ENCODE results near the gene ASIC2. TPM values are rescaled to one million over a fixed set of nuclear protein-coding genes. Genes with fewer than 3 reads are reported as not detected.

The ASIC2 gene
- total and polyA plus RNA-seq, 2 donors (not counting 1 experiment from before 2014, with no cell fraction given), result not detected

- H3K4me1 ChIP-seq (ENCODE audit: control insufficient read depth in 2 of 2, insufficient read depth in 2 of 2, low read length in 2 of 2), result no peaks in the 10 kb centered on the region
- H4K20me1 ChIP-seq (ENCODE audit: control insufficient read depth, insufficient read depth, low read length, poor library complexity, severe bottlenecking), result no peaks in the 10 kb centered on the region
- H3K79me2 ChIP-seq (ENCODE audit: control insufficient read depth, insufficient read depth, low read length), result no peaks in the 10 kb centered on the region
- POLR2A ChIA-PET, result no interaction called here
- WGBS (ENCODE audit: insufficient coverage), result 75% methylated on average over 3 of the region's 4 CpGs
- no peaks in the 10 kb centered on the region for H3K4me1 Mint-ChIP-seq
- no peaks in the 10 kb centered on the region for H3K9me3 Mint-ChIP-seq (ENCODE audit: insufficient read depth)
- H3K27ac Mint-ChIP-seq, result no peak overlapping the region
- H3K27me3 ChIP-seq (replicated peaks in 1 of 4; ENCODE audit: control extremely low read depth in 1 of 4, control insufficient read depth in 3 of 4, insufficient read depth in 4 of 4, low read length in 3 of 4), result no peaks in the 10 kb centered on the region
- H3K9me3 ChIP-seq (ENCODE audit: control extremely low read depth in 1 of 3, control insufficient read depth in 2 of 3, insufficient read depth in 1 of 3, low read length in 2 of 3), result no peaks in the 10 kb centered on the region
- H3K9ac ChIP-seq (ENCODE audit: low read length), result no peak overlapping the region
- TF ChIP-seq CTCF (IDR thresholded peaks at IDR 0.05) (no peak), EZH2 (IDR thresholded peaks at IDR 0.05; ENCODE audit: borderline replicate concordance, insufficient read depth, low read depth, low read length, poor library complexity, severe bottlenecking) (no peak)
- intact Hi-C loops (cut with micrococcal nuclease), result no loop called here
- no peak overlapping the region for H3K4me2 ChIP-seq (replicated peaks; ENCODE audit: low read depth, low read length, poor library complexity, severe bottlenecking)
- H3K27me3 Mint-ChIP-seq, result peaks cover 9% of the 10 kb centered on the region
- H2AFZ ChIP-seq (ENCODE audit: insufficient read depth, low read depth, low read length, poor library complexity, severe bottlenecking), result no peak overlapping the region
- no peak overlapping the region for H3K4me3 ChIP-seq (ENCODE audit: control extremely low read depth in 1 of 5, extremely low read depth in 1 of 5, insufficient read depth in 1 of 5, low read depth in 2 of 5, low read length in 4 of 5)
- H3K36me3 ChIP-seq (replicated peaks in 1 of 2; ENCODE audit: control extremely low read depth in 1 of 2, control insufficient read depth in 1 of 2, extremely low read depth in 1 of 2, insufficient read depth in 2 of 2, low read length in 1 of 2), result no peaks in the 10 kb centered on the region
- DNase-seq (no peak), ATAC-seq (ENCODE audit: low read depth) (no peak)
- H3K4me3 Mint-ChIP-seq, result no peak overlapping the region
- no peak overlapping the region for H3K27ac ChIP-seq (ENCODE audit: low read length in 2 of 2)
- CTCF ChIA-PET, result interaction anchor here (0.7 kb wide), 1 partner anchor 406 kb away, joined by 3 read pairs; no protein-coding TSS in a partner anchor
Observed at GRCh38 chr17:33201283-33201682, 91.8 kb downstream of the ASIC2 start.

DNA sequence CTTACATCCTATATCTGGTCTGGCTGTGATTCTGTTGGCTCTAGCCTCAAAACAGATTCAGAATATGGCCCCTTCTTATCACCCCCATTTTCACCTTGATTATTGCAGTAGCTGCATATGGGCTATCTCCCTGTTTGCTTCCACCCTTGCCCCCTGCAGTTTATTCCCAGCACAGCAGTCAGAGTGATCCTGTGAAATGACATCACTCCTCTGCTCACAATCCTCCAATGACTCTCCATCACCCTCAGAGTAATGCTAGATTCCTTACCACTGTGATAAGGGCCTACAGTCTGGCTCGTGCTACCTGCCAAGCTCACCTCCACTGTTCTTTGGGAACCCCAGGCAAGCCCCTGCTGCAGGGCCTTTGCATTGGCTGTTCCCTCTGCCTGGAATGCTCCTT, 92.5 kb downstream of the ASIC2 start:
- 9% methylated on average over 1 of the region's 1 CpG for WGBS (ENCODE audit: insufficient coverage)
- Histone ChIP-seq H3K4me3 (ENCODE audit: control extremely low read depth in 1 of 5, extremely low read depth in 1 of 5, insufficient read depth in 1 of 5, low read depth in 2 of 5, low read length in 4 of 5) (no peak overlapping the region), H3K4me1 (ENCODE audit: control insufficient read depth in 2 of 2, insufficient read depth in 2 of 2, low read length in 2 of 2) (no peaks in the 10 kb centered on the region), H3K27me3 (replicated peaks in 1 of 4; ENCODE audit: control extremely low read depth in 1 of 4, control insufficient read depth in 3 of 4, insufficient read depth in 4 of 4, low read length in 3 of 4) (no peaks in the 10 kb centered on the region), H3K9ac (ENCODE audit: low read length) (no peak overlapping the region), H4K20me1 (ENCODE audit: control insufficient read depth, insufficient read depth, low read length, poor library complexity, severe bottlenecking) (no peaks in the 10 kb centered on the region), H3K9me3 (ENCODE audit: control extremely low read depth in 1 of 3, control insufficient read depth in 2 of 3, insufficient read depth in 1 of 3, low read length in 2 of 3) (no peaks in the 10 kb centered on the region), H2AFZ (ENCODE audit: insufficient read depth, low read depth, low read length, poor library complexity, severe bottlenecking) (no peak overlapping the region), H3K4me2 (replicated peaks; ENCODE audit: low read depth, low read length, poor library complexity, severe bottlenecking) (no peak overlapping the region), H3K36me3 (replicated peaks in 1 of 2; ENCODE audit: control extremely low read depth in 1 of 2, control insufficient read depth in 1 of 2, extremely low read depth in 1 of 2, insufficient read depth in 2 of 2, low read length in 1 of 2) (no peaks in the 10 kb centered on the region), H3K79me2 (ENCODE audit: control insufficient read depth, insufficient read depth, low read length) (no peaks in the 10 kb centered on the region), H3K27ac (ENCODE audit: low read length in 2 of 2) (no peak overlapping the region)
- POLR2A ChIA-PET, result no interaction called here
- Mint-ChIP-seq H3K27me3 (peaks cover 6% of the 10 kb centered on the region), H3K4me1 (no peaks in the 10 kb centered on the region), H3K4me3 (no peak overlapping the region), H3K9me3 (ENCODE audit: insufficient read depth) (no peaks in the 10 kb centered on the region), H3K27ac (no peak overlapping the region)
- TF ChIP-seq EZH2 (IDR thresholded peaks at IDR 0.05; ENCODE audit: borderline replicate concordance, insufficient read depth, low read depth, low read length, poor library complexity, severe bottlenecking) (no peak), CTCF (IDR thresholded peaks at IDR 0.05) (no peak)
- ATAC-seq (ENCODE audit: low read depth) (no peak), DNase-seq (no peak)
- CTCF ChIA-PET, result no interaction called here
- intact Hi-C loops (cut with micrococcal nuclease), result no loop called here
